ENCODE results near the gene MACROD2. TPM values are rescaled to one million over a fixed set of nuclear protein-coding genes. Genes with fewer than 3 reads are reported as not detected.
A peak's percentile ranks its signal among the peaks of the same experiment; 100 is the strongest.

MACROD2 gene
- total RNA-seq, 2 donors from 2014 or later = 8.3 to 21.8 TPM

DNA sequence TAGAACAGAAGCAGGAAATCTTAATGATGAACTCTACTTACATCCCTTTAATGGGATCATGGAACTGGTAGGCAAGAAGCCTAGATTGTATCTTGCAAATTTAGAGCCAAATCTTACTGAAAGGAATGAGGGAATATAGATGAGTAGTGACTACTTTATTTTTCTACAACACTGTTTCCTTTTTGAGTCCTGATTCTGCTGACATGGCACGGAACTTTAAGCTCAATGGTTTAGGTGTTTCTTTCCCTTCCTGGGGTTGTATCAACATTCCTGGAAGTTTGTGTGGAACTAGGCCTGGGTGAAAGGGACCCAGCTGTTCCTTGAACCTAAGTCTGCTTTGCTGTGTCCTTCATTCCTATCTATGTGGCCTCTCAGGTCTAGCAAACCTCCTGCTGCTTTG lies 1047.4 kb downstream of the MACROD2 start:
- H3K4me3 ChIP-seq = no peak overlapping the region
- no peaks in the 10 kb centered on the region for H3K9me3 ChIP-seq
- no peak for TF ChIP-seq POLR2A (IDR thresholded peaks at IDR 0.05)
- TF ChIP-seq, protein P1, sequence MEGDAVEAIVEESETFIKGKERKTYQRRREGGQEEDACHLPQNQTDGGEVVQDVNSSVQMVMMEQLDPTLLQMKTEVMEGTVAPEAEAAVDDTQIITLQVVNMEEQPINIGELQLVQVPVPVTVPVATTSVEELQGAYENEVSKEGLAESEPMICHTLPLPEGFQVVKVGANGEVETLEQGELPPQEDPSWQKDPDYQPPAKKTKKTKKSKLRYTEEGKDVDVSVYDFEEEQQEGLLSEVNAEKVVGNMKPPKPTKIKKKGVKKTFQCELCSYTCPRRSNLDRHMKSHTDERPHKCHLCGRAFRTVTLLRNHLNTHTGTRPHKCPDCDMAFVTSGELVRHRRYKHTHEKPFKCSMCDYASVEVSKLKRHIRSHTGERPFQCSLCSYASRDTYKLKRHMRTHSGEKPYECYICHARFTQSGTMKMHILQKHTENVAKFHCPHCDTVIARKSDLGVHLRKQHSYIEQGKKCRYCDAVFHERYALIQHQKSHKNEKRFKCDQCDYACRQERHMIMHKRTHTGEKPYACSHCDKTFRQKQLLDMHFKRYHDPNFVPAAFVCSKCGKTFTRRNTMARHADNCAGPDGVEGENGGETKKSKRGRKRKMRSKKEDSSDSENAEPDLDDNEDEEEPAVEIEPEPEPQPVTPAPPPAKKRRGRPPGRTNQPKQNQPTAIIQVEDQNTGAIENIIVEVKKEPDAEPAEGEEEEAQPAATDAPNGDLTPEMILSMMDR (IDR thresholded peaks at IDR 0.05) = no peak
- H3K4me1 ChIP-seq = no peaks in the 10 kb centered on the region
- ATAC-seq (no peak), DNase-seq (no peak)
- no peak overlapping the region for H3K27ac ChIP-seq
- no peaks in the 10 kb centered on the region for H3K36me3 ChIP-seq (replicated peaks in 1 of 2; ENCODE audit: insufficient read depth in 1 of 2, low read depth in 2 of 2)
- 93 to 96% methylated on average over 1 of the region's 1 CpG for WGBS, 2 donors
- no peaks in the 10 kb centered on the region for H3K27me3 ChIP-seq
- intact Hi-C loops (cut with DNase I) = no loop called here

DNA sequence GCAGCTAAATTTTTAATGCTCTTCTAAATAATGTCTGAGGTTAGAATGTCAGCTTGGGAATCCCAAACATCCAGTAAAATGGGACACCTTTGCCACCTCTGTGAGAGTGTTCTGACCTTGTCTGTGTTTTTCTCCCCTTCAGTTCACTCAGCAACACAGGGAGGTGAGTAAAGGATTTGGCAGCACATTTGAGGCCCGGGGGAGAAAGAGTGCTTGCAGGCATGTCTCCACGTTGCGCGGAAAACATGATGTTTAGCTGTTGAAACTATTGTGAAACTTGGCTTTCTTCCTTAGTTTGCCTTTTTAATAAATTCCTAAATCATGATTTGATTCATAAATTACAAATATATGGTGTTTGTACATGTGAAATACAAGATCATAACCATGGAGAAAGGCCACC lies 1049.9 kb downstream of the MACROD2 start:
- DNase-seq (peak in 3 of 4 donors; percentile 20 to 33 (median 25)), ATAC-seq (no peak)
- TF ChIP-seq, protein P1 (IDR thresholded peaks at IDR 0.05) = no peak
- no peak for TF ChIP-seq POLR2A (IDR thresholded peaks at IDR 0.05)
- H3K4me3 ChIP-seq = no peak overlapping the region
- WGBS, 2 donors = 55 to 65% methylated on average over 4 of the region's 4 CpGs
- H3K9me3 ChIP-seq = no peaks in the 10 kb centered on the region
- intact Hi-C loops (cut with DNase I) = no loop called here
- H3K4me1 ChIP-seq = no peaks in the 10 kb centered on the region
- no peak overlapping the region for H3K27ac ChIP-seq
- H3K27me3 ChIP-seq = no peaks in the 10 kb centered on the region
- H3K36me3 ChIP-seq (replicated peaks in 1 of 2; ENCODE audit: insufficient read depth in 1 of 2, low read depth in 2 of 2) = no peaks in the 10 kb centered on the region

DNA sequence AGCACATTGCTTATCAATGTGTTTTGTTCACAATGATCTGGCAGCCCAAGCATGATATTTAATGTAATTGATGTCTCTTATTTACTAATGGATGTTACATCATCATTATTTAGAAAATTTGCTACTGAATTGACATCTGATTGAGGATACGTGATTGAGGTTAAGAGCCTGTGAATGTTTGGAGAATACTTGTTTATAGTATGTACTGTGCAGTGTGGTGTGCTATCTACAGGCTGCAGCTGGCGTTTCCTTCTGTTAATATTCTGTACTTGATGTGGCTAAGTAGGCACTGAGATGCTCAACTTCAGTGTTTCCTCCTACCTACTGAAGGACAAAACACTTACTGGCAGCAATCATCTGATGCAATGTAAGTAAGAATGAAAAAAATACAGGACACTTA lies 1051.7 kb downstream of the MACROD2 start:
- no peaks in the 10 kb centered on the region for H3K9me3 ChIP-seq
- no peak overlapping the region for H3K4me3 ChIP-seq
- DNase-seq (no peak), ATAC-seq (no peak)
- 31 to 49% methylated on average over 2 of the region's 2 CpGs for WGBS, 2 donors
- H3K27ac ChIP-seq = no peak overlapping the region
- no peaks in the 10 kb centered on the region for H3K36me3 ChIP-seq (replicated peaks in 1 of 2; ENCODE audit: insufficient read depth in 1 of 2, low read depth in 2 of 2)
- TF ChIP-seq, protein P1 (IDR thresholded peaks at IDR 0.05) = no peak
- no peak for TF ChIP-seq POLR2A (IDR thresholded peaks at IDR 0.05)
- H3K27me3 ChIP-seq = no peaks in the 10 kb centered on the region
- H3K4me1 ChIP-seq = no peaks in the 10 kb centered on the region
- intact Hi-C loops (cut with DNase I) = no loop called here

DNA sequence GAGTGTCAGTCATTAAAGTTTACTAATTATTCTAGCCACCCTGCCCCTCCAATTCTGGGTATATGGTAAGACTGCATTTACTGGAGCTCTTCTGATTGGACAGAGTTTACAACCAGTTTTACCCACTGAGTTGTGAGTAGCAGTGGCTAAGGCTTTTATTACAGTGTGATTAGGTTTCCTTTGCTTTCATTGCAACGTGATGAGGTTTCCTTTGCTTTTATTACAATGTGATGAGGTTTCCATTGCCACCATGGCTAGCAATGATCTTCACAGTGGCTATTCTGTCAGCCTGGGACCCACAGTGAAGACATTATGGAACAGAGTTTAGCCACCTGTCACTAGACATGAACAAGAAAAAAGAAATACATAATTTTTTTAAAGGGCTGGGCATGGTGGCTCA lies 1052.3 kb downstream of the MACROD2 start:
- Histone ChIP-seq H3K9me3 (no peaks in the 10 kb centered on the region), H3K27me3 (no peaks in the 10 kb centered on the region), H3K4me3 (no peak overlapping the region), H3K4me1 (no peaks in the 10 kb centered on the region), H3K27ac (no peak overlapping the region), H3K36me3 (replicated peaks in 1 of 2; ENCODE audit: insufficient read depth in 1 of 2, low read depth in 2 of 2) (no peaks in the 10 kb centered on the region)
- 59 to 75% methylated on average over 1 of the region's 1 CpG for WGBS, 2 donors
- TF ChIP-seq POLR2A (IDR thresholded peaks at IDR 0.05) = no peak
- TF ChIP-seq, protein P1 (IDR thresholded peaks at IDR 0.05) = no peak
- intact Hi-C loops (cut with DNase I) = no loop called here
- ATAC-seq (no peak), DNase-seq (no peak)

DNA sequence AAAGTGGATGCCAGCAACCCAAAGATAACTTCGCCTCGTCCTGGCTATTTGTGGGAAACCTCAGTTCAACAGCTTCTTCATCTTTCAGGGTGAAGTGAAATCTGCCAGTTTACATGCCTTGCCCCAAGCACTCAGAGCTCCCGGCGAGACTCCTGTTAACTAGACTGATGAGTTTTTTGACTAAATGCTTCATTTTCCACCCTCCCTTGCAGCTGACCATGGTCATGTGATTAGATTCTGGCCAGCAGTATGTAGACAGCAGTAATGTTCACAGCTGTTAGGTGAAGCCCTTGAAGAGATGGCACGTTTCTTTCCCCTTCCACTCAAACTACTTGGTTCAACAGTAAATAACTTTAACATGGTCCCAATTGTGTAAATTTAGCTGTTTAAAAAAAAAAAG lies 1060.9 kb downstream of the MACROD2 start:
- WGBS, 2 donors = 64 to 73% methylated on average over 5 of the region's 5 CpGs
- H3K4me1 ChIP-seq = no peaks in the 10 kb centered on the region
- H3K36me3 ChIP-seq (replicated peaks in 1 of 2; ENCODE audit: insufficient read depth in 1 of 2, low read depth in 2 of 2) = no peaks in the 10 kb centered on the region
- no peaks in the 10 kb centered on the region for H3K9me3 ChIP-seq
- DNase-seq = no peak
- intact Hi-C loops (cut with DNase I) = no loop called here
- H3K27me3 ChIP-seq = no peaks in the 10 kb centered on the region
- no peak overlapping the region for H3K4me3 ChIP-seq
- no peak for ATAC-seq
- TF ChIP-seq, protein P1 (IDR thresholded peaks at IDR 0.05) = no peak
- TF ChIP-seq POLR2A (IDR thresholded peaks at IDR 0.05) = no peak
- H3K27ac ChIP-seq = no peak overlapping the region

Data from body of pancreas (tissue), 4 donors.